ENCODE results near the gene LONP2.

Gene LONP2, protein sequence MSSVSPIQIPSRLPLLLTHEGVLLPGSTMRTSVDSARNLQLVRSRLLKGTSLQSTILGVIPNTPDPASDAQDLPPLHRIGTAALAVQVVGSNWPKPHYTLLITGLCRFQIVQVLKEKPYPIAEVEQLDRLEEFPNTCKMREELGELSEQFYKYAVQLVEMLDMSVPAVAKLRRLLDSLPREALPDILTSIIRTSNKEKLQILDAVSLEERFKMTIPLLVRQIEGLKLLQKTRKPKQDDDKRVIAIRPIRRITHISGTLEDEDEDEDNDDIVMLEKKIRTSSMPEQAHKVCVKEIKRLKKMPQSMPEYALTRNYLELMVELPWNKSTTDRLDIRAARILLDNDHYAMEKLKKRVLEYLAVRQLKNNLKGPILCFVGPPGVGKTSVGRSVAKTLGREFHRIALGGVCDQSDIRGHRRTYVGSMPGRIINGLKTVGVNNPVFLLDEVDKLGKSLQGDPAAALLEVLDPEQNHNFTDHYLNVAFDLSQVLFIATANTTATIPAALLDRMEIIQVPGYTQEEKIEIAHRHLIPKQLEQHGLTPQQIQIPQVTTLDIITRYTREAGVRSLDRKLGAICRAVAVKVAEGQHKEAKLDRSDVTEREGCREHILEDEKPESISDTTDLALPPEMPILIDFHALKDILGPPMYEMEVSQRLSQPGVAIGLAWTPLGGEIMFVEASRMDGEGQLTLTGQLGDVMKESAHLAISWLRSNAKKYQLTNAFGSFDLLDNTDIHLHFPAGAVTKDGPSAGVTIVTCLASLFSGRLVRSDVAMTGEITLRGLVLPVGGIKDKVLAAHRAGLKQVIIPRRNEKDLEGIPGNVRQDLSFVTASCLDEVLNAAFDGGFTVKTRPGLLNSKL

DNA sequence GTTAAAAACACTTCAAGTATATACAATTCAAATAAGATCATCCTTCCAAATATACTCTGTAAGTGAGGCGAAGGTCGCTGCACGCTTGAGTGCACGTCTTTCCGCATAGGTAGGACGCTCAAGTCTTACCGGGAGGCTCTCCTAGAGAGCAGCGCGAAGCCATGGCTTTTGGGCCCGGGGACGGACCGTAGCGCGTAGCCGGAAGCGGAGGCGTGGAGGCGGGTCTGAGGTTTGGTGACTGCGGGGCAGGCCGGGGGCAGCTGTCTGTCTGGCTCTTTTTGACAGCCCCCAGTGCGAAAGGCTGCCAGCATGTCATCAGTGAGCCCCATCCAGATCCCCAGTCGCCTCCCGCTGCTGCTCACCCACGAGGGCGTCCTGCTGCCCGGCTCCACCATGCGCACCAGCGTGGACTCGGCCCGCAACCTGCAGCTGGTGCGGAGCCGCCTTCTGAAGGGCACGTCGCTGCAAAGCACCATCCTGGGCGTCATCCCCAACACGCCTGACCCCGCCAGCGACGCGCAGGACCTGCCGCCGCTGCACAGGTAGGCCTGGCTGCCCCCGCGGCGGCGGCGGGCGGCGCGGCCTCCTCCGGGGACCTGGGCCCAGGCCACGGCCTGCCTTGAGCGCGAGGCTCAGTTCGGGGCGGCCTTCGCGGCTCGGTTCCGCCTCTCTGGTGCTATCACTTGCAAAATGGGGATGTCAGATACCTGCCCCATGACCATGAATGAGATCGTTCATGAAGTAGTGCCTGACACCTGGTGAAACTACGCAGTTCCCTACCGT, at the start of gene LONP2:
Gene LONP2 (plus strand): TSS at position 221 of the 783 bp plus-strand sequence. CDS start 89 bp downstream, at position 310.
- DNase-seq (ENCODE audit: low spot score), result peak; percentile 92

DNA sequence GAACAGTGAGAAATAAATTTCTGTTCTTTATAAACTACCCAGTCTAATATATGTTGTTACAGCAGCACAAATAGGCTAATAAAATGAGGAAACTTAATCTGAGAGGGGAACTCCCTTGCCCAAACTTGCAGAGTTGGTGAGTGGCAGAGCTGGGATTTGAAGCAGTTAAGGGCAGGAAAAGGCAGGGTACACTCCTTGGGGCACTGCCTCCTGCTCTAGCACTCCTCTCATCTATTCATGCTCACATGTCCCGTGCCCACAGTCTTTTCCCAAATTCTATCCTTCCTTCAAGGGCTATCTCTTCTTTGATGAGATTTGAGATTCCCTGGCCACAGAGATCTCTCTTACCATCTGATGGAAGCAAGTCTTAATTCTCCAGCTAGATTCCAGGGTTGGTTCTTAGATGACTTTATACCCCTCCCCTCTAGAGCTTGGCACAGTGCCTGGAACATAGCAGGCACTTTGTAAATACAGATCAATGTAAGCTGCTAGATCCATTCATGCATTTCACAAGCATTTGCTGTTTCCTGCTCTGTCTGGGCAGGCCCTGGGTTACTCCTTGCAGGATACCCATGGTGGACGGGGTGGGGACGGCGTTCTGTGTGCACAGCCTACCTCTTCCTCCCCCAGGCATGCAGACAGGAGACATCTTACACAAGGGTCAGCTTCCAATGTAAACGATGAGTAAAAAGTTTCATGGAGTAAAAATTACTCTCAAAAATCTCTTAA, 49.1 kb upstream of the LONP2 start:
- DNase-seq (ENCODE audit: low spot score), result no peak

DNA sequence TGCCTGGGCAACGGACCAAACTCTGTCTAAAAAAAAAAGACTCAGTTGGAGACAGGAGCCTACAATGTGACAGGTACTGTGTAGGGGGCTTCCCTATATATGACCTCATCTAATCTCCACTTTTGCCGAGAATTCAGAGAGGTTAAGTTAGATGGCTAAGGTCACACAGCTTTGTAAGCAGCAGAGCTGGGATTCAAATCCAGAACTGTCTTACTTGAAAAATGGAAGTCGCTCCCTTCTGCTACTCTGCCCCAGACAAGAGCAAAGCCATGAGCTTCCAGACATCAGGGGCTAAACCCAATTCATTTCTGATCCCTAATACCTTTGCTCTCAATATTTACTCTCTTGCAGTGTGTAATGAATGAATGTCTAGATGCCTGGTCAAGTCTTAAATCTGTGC, 46.8 kb upstream of the LONP2 start:
- no peak for DNase-seq (ENCODE audit: low spot score)

DNA sequence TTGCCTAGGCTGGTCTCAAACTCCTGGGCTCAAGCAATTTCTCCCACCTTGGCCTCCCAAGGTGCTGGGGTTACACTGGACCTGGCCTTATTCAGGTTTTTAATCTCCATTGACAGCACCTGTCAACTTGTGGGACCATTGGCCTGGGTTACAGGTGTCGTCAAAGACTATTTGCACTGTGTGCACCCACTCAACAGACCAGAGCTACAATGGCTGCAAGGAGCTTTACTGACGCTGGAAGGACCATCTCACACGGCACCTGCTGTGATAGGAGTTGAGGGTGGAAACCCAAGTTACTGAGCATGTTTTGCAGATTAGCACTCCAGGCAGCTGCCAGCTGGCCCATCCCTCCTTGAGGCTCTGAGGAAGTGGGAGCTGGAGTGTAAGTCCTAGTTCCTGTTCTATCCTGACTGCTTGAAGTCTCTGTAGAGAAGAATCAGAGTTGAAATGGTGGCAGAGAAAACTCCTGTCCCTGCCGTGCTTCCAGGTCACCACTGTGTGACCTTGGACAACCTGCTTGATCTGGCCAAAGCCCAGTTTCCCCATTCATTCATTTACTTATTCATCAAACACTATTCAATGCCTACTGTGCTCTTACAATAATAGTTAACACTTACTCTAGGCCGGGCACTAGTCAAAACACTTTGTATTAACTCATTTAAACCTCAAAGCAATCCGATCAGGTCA, 42.4 kb upstream of the LONP2 start:
- no peak for DNase-seq (ENCODE audit: low spot score)

DNA sequence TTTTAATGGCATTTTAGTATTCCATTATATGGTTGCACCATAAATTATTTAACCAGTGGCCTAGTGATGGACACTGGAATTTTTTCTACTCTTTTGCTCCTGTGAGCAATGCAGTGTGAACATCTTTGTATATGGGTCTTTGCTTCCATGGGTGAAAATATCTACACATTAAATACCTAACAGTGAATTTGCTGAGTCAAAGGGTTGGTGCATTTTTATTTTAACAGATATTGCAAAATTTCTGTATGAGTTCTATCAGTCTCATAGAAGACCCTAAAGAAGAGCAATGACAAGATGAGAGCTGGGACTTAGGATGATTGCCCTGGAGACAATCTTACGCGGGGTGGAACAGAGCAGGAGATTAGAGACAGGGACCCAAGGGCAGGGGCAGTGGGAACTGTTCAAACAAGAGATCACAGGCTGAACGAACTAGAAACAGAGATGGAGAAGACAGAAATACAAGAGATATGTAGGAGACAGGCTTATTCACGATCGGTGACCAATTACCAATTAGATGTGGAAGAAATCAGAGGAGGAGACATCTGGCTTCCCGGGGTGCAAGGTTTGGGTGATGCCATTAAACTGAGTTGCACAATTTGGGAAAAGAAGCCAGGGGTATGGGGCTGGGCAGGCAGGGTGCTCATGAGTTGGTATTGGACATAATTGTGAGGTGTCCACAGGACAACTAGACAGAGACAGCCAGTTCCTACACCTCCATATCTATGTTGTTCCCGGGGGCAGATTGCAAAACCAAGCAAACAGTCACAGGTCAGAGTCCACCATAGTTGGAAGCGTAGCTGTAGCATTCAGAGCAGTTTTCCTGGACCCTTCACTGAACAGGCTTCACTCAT, 39.9 kb upstream of the LONP2 start:
- DNase-seq (ENCODE audit: low spot score), result no peak

DNA sequence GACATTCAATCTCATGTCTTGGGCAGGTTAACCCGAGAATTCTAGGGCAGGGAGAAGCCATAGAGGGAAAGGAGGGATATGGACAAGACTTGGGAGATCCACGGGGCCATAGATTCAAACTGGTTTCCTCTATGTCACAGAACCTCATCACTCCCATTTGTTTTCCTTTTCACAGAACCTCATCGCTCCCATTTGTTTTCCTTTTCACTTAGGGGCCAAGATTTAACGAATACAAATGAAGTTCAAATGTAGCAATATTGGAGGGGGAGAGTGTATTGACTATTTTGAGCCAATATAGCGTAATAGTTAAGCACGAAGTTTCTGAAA, 39.3 kb upstream of the LONP2 start:
- DNase-seq (ENCODE audit: low spot score), result no peak

DNA sequence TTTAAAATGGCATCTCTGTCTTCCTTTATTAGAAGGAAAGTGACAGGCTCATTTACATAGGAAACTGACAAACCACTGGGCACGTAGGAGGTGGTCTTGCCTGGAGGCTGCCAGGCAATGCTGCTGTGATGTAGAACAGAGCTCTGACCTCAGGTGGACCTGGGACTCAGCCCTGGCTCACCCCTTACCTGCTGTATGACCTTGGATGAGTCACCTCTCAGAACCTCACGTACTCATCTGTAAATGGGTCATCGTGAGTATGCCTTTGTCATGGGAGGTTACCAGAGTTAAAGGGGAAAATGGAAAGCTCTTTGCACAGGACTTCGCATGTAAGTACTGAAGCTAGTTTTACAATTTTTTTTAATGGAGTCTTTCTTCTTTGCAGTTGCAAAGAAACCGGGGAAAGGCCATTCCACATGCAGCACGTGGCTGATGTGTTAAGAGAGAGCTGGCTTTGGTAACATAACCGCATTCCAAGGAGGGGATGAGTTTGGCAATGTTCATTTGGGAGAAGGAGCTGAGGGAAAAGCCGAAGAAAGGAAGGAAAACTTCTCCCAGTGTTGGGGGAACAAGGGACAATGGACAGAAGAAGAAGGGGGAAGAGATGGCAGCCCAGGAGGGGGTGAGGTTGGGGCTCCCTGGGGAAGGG, 37.4 kb upstream of the LONP2 start:
- DNase-seq (ENCODE audit: low spot score), result no peak

DNA sequence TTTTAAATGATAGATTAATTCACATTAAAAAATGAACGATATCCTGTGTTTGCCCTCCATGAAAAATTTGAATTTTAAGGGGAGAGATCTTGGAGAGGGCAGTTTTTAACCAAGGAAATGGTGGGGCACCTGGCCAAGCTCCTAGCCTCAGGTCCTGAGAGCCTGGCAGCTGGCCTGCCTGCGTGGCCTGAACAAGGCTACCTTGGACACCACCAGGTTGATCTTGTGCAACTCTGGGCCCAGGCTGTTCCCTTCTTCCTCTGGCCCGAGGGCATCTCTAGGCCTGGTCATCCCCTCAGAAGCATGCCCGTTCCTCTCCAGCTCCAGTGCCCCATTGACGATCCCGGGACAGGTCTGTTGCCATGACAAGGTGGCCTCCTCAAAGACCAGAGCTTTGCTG, 33.4 kb upstream of the LONP2 start:
- no peak for DNase-seq (ENCODE audit: low spot score)

DNA sequence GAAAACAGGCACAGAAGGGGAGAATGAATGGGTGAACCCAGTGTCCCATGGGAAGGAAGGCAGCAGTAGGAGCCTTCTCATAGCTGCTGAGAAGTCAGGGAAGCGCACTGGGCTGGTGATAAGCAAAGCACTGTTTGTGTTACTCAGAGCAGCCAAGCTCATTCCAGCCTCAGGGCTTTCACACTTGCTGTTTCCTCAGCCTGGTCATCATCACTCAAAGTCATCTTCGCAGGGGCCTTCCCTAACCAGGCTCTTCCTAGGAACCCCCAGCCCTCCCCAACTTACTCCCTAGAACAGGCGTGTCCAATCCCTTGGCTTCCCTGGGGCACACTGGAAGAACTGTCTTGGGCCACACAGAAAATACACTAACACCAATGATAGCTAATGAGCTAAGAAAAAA, 32.1 kb upstream of the LONP2 start:
- DNase-seq (ENCODE audit: low spot score), result no peak

DNA sequence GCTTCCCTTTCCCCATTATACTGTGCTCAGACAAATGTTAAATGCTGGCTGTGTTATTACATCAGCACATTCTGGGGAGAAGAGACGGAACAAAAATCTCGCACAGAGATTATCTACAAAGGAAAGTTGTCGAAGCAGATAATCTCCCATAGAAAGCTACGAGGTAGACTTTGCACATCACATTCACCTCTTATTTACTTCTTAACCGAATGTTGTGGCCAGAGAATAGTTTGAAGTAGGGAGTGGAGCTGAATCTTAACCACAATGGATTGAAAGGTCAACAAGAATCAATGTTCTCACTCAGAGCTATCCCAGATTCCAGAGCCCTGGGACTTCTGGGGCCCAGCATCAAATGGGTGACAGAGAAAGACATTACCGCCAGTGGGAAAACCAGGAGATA, 28.4 kb upstream of the LONP2 start:
- no peak for DNase-seq (ENCODE audit: low spot score)

DNA sequence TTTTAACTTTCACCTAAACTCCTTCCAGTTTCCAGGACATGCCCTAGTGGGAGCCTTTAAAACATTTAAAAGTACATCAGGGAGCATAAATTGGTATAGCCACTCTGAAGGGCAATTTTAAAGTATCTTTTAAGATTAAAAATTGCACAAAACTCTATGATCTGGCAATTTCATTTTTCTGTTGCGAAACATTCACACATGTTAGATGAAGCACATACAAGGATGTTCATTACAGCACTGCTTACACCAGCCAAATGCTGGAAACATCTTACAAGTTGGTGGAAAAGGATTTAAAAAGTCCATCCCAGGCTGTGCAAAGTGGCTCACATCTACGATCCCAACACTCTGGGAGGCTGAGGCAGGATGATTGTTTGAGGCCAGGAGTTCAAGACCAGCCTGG, 26.4 kb upstream of the LONP2 start:
- DNase-seq (ENCODE audit: low spot score), result no peak

DNA sequence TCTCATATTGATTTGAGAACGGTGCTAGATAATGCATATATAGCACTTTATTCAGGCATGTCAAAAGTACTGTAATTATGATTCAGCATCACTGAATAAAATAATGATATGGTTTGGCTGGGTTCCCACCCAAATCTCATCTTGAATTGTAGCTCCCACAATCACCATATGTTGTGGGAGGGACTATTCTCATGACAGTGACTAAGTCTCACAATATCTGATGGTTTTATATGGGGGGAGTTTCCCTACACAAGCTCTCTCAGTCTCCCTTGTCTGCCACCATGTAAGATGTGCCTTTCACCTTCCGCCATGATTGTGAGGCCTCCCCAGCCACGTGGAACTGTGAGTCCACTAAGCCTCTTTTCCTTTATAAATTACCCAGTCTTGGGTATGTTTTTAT, 25.6 kb upstream of the LONP2 start:
- no peak for DNase-seq (ENCODE audit: low spot score)

DNA sequence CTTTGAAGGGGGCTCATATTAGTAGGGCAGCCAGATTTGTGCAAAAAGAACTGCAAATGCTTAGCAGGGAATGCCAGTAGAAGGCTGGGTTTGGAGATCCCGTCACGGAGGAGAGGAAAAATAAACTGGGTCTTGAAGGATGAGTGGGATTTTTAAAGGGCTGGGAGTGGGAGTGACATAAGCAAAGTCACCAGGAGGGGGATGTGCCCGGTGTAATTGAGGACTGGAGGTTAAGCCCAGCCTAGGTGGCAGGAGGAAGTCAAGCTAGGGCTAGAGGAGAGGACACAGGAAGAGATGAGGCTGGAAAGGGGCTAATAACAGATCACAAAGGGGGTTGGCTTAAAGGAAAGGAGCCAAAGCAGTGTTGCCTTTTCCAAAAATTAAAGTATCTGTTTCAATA, 23.2 kb upstream of the LONP2 start:
- DNase-seq (ENCODE audit: low spot score), result no peak

DNA sequence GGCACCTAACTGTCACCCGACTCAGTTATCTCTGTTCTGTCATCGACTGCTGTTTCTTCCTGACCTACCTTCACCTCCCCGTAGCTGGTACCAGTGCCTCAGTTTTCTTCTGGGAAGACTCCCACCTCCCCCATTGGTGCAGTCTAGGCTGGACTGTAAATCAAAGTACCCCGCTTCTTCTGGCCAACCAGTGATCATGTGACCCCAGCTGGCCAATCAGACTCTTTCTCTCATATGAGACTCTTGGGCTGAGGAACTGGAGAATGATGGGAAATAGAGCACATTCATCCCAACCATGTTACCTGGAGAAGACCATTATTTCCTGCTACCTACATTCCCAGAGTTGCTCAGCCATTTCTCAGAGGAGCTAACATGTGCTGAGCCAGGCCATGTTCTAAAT, 20.6 kb upstream of the LONP2 start:
- no peak for DNase-seq (ENCODE audit: low spot score)

DNA sequence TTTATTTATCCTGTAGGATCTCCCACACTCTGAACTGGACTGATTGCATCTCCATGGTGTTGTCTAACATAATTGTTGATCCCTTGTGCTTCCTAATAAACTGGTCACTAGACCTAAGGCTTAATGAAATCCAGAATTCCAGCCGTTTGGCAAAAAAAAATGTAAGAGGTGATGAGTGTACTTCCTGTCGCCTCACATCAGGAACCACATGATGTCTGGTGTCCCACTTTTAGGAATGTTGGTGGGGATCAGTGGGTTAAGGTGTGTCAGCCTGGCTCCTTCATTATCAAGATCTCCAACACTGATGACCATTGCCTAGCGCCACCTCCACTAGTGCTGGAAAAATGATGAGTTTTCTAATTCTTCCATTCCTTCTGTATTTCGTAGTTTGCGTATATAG, 18.6 kb upstream of the LONP2 start:
- no peak for DNase-seq (ENCODE audit: low spot score)

DNA sequence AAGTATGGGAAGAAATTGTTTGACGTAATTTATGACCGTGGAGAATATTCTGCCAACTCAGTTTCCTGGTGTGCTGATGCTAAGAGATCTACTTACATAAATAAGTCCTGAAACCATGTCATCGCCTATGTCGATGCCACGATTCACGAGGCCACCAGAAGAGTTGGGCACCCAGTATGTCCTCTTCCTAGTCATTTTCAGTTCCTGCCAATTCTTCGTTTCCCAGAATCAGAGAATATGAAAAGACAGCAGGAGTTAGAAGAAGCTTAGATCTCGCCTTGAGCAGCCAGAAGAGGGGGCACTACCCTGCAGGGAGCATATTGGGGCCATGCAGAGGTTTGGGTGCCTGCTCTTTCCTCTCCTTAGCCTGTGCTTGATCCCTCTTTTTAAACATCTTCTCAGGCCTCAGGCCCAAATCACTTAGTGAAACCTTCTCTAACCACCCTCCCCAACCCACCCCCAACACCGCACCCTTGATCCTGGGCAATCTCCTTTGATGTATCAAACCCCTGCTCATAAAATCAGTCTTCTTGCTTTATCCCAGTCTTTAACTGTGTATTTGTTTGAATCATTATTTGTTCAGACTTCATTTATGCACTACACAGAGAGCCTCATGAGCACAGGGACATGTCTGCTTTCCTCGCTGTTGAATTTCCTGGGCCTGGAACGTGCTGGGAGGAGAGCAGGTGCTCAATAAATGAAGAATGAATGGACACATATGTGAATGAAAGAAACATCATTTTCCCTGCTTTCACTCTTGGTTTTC, 12.2 kb upstream of the LONP2 start:
- DNase-seq (ENCODE audit: low spot score), result peak; percentile 61

DNA sequence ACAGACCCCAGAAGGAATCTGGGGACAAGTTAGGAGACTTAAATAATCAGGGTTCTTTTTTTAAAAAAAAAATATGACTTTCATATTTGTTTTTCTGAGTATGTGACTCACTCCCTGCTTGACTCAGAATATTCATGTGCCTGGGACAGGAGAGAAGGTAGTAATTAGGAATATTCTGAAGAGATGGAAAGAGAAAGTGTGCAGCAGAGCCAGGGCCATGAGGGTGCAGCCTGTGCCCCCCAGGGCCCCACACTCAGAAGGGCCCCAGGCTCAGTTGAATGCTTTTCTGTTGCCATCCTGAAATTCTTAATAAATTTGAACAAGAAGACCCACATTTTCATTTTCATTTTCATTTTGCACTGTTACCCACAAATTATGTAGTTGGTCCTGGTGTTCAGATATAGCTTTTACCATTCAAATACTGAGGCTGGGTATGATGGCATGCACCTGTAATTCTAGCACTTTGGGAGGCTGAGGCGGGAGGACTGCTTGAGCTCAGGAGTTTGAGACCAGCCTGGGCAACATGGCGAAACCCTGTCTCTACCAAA, 11.5 kb upstream of the LONP2 start:
- no peak for DNase-seq (ENCODE audit: low spot score)

DNA sequence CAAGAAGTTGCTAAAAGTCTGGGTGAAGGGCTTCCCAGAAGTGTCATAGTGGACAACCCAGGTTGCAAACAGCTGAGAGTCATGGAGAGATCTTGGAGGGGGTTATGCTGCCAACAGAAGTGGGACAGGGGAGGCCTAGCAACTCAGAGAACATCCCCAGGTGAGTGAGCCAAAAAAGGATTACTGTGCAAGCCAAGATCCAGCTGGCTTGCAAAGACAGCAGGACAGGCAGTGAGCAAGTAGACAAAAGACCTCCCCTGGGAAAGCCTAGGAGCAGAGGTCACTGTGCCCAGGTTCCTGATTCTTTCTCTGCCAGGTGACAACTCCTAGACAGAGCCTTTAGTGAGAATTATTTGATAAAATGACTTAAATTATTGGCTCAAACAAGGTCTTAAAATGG, 9.5 kb upstream of the LONP2 start:
- DNase-seq (ENCODE audit: low spot score), result no peak

DNA sequence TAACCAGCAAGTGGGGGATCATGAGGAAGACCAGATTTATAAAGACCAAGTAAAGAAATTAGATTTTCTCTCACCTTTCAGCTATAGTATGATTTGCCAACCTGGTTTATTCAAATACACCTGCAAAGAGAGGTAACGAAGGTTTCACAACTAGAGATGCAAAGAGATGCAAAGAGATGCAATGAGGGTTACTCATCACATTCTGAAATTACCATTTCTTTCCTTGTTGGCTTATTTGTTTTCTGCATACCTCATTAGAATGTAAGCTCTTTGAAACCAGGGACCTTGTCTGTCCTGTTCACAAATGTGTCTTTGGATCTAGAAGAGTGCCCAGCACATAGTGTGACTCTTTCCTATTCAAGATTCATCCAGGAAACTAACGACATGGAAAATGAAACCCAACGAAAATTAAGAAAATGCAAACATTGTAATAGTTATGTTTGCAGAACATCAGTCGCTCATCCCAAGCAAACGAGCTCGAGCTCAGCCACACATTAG, 9.0 kb upstream of the LONP2 start:
- no peak for DNase-seq (ENCODE audit: low spot score)

Data from iPS-NIHi11 (cell line).